HG03196 (cell line): ENCODE measurements around the gene POT1.

Experiments
- ATAC-seq: cut with Tn5 transposase; IDR thresholded peaks from one replicate; pipeline ENCODE4 v1.9.1; 2021; ENCODE audit not compliant: unreplicated experiment

POT1 gene

GRCh38 chr7:124810605-124811004, 119.0 kb downstream of the POT1 start:
- ATAC-seq, result no peak

- ATAC-seq, result no peak
These were observed 121.4 kb downstream of the POT1 start for GRCh38 chr7:124808206-124808605.

DNA sequence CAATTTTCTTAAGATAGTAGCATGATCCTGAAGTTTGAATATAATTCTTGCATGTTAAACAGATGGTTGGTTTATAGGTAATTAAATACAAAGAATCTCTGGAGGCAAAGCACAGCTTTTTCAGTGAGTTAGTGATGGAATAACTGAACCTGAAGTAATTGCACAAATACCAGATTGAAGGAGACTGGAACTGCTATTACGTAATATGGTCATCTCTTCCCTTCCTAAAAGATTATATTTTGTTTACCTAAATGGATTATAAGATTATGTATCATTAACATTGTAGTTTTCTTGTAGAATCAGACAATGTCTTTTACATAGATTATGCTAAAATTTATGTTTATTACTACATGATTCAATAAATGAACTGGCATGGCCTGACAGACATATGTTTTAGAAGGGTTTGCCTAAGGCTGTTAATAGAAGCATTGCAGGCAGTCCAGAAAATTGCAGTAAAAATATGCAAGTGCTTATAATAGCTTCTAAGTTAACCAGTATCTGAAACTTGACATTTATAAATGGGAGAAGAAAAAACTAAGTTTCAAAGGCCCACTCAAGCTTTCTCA, 128.2 kb downstream of the POT1 start:
- ATAC-seq, result no peak

GRCh38 chr7:124800386-124800785, 129.2 kb downstream of the POT1 start:
- ATAC-seq, result no peak

DNA sequence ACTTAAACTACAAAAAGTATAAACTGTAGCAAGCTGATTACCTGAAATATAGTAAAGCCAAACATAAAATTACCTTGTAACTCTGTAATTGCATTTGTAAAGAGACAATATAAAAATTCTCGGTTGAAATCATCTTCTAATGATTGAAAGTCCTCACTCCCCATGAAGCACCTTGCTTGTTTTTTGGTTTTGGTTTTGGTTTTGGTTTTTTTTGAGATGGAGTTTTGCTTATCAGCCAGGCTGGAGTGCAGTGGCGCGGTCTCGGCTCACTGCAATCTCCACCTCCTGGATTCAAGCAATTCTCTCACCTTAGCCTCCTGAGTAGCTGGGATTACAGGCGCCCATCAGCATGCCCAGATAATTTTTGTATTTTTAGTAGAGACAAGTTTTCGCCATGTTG, 130.2 kb downstream of the POT1 start:
- ATAC-seq, result no peak

DNA sequence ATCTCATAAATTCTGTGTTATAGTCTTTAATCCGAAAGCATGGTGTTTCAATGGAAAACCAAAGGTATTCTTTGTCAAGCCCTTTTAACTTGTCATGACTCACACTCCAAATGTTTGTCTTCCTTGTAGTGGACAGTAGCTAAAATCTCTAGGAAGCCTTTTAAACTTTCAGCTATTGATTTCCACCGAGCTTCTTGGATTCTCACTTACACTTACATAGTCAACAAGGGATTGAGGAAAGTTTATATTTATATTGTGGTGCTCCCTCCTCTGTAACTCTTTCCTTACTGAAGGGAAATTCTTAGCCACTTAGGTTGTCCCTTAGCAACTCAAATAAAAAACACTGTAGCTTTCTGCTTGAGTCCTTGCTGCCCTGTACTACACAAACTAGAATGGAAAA, 132.9 kb downstream of the POT1 start:
- ATAC-seq, result no peak

- no peak for ATAC-seq
These were observed 136.9 kb downstream of the POT1 start for GRCh38 chr7:124792696-124793095.

GRCh38 chr7:124792002-124792401, 137.6 kb downstream of the POT1 start:
- no peak for ATAC-seq

DNA sequence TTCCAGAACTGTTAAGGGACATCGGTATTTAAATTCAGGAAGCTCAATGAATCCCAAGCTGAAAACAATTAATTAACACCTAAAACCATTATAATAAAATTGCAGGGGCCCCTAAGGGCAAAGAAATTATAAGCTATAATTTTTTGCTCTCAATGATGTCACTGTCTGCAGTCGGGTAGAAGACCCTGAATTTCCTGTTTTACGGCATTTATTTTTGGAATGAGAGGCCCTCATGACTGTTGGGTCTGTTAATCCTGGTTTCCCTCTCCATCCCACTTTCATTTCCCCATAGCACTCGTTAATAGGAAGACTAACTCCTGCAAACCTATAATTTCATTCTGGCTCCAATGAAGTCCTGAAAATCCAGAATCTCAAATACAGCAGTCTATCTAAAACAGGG, 138.2 kb downstream of the POT1 start:
- no peak for ATAC-seq

GRCh38 chr7:124790645-124791044, 139.0 kb downstream of the POT1 start:
- ATAC-seq, result no peak

DNA sequence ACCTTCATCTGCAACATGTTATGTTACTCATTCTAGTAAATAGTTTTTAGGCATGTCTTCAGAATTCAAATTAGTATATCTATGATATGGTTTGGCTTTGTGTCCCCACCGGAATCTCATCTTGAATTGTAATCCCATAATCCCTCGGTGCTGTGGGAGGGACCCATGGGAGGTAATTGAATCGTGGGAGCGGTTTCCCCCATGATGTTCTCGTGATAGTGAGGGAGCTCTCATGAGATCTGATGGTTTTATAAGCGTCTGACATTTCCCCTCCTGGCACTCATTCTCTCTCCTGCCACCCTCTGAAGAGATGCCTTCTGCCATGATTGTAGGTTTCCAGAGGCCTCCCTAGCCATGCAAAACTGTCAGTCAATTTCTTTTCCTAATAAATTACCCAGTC, 143.6 kb downstream of the POT1 start:
- ATAC-seq, result no peak

DNA sequence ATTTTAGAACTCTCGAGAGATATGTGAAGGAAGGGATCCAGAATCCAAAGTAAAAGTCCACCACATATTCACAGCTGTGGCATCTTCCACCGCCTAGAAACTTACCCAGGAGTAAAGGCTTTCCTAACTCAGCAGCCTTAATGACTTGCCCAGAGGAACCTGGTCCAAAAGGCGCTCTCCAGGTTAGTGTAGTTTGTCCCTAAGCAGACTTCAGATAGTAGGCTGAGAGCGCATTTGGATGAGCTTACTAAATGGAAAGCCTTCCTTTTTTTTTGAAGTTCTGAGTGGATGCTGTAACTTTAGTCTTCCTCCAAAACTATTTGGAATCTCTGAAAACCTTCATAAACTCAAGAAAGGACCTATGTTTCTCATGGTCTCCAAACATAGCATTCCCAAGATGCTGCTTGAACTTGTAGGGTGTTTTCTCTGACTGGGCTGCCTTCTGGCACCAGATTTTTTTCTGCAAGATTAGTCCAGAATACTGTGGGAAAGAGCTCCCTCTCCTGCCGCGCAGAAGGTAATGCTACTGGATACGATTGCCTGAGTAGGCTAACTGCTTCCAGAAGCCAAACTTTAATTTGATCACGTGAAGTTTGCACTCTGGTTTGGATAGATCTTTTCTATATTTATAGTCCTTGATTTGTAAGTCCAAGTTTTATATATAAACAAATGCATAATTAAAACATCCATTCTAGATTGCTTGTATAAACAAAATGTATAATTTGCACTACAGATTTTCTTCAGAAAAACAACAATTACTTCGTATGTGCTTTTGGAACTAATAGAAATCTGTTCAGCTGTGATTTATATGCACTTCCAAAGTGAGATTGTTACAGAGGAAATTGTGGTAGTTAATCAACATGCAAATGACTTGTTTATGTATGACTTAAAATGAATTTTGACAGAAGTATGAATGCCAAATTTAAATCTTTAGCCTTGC, 144.5 kb downstream of the POT1 start:
- ATAC-seq, result peak; percentile 71

DNA sequence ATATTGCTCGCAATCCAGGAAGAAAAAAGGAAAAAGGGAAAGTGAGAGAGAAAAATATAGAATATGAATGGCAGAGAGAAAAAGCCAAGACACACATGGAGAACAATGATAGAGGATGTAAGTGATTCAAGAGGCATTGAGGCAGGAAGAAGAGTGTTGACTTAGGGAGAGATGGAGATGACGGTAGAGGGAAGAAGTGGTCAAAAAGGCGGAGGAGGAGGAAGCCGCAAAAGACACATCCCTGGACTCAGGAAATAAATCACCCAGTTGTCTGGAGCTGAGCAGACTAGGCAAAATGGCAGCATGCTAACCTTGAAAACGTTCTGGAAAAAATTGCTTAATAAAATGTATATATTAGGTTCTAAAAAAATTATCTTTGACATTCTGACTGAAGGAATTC, 146.4 kb downstream of the POT1 start:
- ATAC-seq, result no peak

- ATAC-seq, result no peak
These were observed 147.5 kb downstream of the POT1 start for GRCh38 chr7:124781907-124782734.

DNA sequence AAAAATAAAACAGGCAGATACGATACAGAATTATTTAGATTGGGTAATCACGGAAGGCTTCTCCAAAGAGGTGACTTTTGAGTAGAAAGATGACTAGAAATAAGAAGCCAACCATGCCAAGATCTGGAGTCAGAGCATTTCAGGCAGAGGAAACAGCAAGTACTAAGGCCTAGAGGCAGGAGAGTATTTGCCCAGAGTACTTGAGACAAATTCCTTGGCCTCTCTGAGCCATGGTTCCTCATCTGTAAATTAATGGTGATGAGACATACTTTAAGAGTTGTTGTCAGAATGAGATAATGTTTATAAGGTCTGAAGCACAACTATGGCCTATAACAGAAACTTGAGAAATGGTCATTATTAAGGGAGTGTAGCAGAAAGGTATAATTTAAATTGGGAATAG, 148.2 kb downstream of the POT1 start:
- ATAC-seq, result no peak

- no peak for ATAC-seq
These were observed 149.0 kb downstream of the POT1 start for GRCh38 chr7:124780608-124781007.

- no peak for ATAC-seq
These were observed 149.6 kb downstream of the POT1 start for GRCh38 chr7:124780056-124780455.

DNA sequence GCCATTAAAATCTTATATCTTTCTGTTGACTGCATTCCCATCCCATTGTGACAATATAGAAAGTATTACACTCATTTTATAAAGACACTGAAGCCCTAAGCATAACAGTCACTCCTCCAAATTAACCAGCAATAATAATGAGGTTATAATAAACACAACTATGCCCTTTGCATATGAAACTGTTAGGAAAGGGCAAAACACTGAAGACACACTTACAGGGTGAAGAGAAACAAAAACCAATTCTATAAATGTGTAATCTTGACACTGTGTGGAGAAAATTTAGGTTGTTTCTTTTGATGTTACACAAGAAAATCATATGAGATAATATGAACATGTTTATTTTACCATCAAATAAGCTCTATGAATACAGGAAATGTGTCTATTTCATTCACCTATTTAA, 150.0 kb downstream of the POT1 start:
- no peak for ATAC-seq

DNA sequence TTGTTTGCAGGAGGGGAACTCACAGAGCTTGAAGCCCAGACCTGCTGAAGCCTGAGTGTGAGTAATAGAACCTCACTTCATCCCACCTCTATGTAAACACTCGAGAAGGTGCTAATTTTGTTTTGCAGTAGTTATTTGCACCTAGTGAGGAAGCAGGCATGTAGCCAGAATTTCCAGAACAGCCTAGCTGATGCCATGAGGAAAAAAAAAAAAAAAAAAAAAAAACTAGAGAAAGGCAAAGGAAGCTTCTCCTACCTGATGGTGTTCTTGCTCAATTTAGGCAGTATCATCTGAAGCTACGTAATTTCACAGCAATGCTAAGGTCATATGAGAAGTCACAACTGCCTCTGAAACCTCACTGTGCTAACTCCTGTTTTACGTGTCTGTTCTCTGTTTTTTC, 150.4 kb downstream of the POT1 start:
- no peak for ATAC-seq

DNA sequence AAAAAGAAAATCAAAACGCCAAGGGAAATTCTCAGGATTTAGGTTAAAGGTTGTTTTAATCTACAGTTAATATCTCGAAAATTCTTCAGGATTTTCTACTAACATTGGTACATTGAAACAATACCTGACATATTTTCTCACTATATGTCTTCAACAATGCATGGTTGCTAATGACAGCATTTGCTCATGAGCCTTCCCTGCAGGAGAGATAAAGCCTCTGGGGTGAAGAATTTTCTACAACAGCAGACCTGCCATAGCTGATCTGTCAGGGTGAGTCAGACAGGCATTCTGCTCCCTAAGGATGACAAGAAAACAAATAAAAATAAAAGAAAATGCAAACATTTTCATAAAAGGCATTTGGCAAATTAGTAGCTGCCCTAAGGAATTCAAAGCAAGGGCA, 152.4 kb downstream of the POT1 start:
- no peak for ATAC-seq

DNA sequence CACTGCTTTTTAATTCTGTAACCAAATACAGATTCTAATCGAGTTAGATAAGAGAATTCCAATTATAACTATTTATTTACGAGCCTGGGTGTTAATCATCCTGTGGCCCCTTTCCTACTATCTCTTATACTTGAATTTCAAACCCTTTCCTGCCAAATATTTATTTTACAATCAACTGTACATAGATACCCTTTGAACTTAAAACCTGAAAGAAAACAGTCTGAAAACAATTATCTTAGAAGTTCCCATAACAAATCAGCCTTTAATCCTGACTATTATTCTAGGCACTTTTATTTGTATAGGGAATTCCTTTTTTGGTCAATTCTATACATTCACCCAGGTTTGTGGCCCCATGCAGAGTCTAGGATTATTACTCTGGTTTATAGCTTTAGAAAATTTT, 153.5 kb downstream of the POT1 start:
- no peak for ATAC-seq

GRCh38 chr7:124775422-124775821, 154.2 kb downstream of the POT1 start:
- ATAC-seq, result no peak
